SU-DHL-6 (cell line): ENCODE data around the gene ROS1.

Source experiments
- H2AFZ ChIP-seq: fragments of 200-600 bp; sonication (generic); 2 replicates; pipeline ENCODE4 v1.6.1; 2014; ENCODE audit warnings: low read depth, mild to moderate bottlenecking, moderate library complexity, mixed read lengths, antibody characterized with exemption, low read length; ENCODE audit not compliant: severe bottlenecking
- H3F3A ChIP-seq: fragments of 200-600 bp; shearing (Covaris generic); 2 replicates; pipeline ENCODE4 v1.6.0; 2016; ENCODE audit warnings: antibody characterized with exemption, mild to moderate bottlenecking; ENCODE audit not compliant: insufficient read depth
- H3K27ac ChIP-seq: fragments of 200-600 bp; sonication (generic); 2 replicates; pipeline ENCODE4 v1.5.1; 2016; ENCODE audit warnings: low read depth, mild to moderate bottlenecking, low read length, moderate library complexity, mixed read lengths
- H3K27me3 ChIP-seq: fragments of 200-600 bp; sonication (generic), shearing (Covaris generic); 2 replicates; pipeline ENCODE4 v1.6.0; 2014; ENCODE audit warnings: mild to moderate bottlenecking, low read length
- H3K36me3 ChIP-seq: fragments of 200-600 bp; sonication (generic); 2 replicates; pipeline ENCODE4 v1.6.1; 2014; ENCODE audit warnings: mild to moderate bottlenecking, low read length, mixed read lengths
- H3K4me2 ChIP-seq: fragments of 300-600, 200-600 bp; shearing (Covaris generic), sonication (generic); 2 replicates; pipeline ENCODE4 v1.6.0; 2014; ENCODE audit warnings: low read length, low read depth, mild to moderate bottlenecking; ENCODE audit not compliant: poor library complexity, severe bottlenecking
- H3K4me3 ChIP-seq: fragments of 200-600 bp; sonication (generic); 2 replicates; pipeline ENCODE4 v1.5.1; 2014; ENCODE audit warnings: antibody characterized with exemption, low read length, mild to moderate bottlenecking, mixed read lengths; ENCODE audit not compliant: insufficient read depth, poor library complexity, severe bottlenecking
- H3K79me2 ChIP-seq: fragments of 200-600 bp; sonication (generic); 2 replicates; pipeline ENCODE4 v1.6.1; 2014; ENCODE audit warnings: mild to moderate bottlenecking, low read length, moderate library complexity; ENCODE audit not compliant: insufficient read depth
- H3K9ac ChIP-seq: fragments of 200-600 bp; sonication (generic); 2 replicates; pipeline ENCODE4 v1.7.0; 2014; ENCODE audit warnings: mild to moderate bottlenecking, low read length
- H3K9me2 ChIP-seq: fragments of 200-600 bp; sonication (generic); replicated peaks from 2 replicates; pipeline ENCODE4 v1.6.1; 2014; ENCODE audit warnings: low read length; ENCODE audit not compliant: insufficient read depth
- H3K9me3 ChIP-seq: fragments of 200-600 bp; sonication (generic); 2 replicates; pipeline ENCODE4 v1.6.1; 2014; ENCODE audit warnings: low read length, mixed read lengths; ENCODE audit not compliant: insufficient read depth
- H4K20me1 ChIP-seq: fragments of 200-600 bp; sonication (generic); 2 replicates; pipeline ENCODE4 v1.6.1; 2014; ENCODE audit warnings: low read depth, mild to moderate bottlenecking, antibody characterized with exemption, low read length, moderate library complexity, mixed read lengths
- EZH2phosphoT487 ChIP-seq: fragments of 200-600 bp; sonication (generic), shearing (Covaris generic); conservative IDR thresholded peaks from 2 replicates; pipeline ENCODE4 v1.6.1; 2018; ENCODE audit warnings: mild to moderate bottlenecking, antibody characterized with exemption, low read length, moderate library complexity, mixed read lengths
- TF ChIP-seq, protein P1 (sequence below): fragments of 200-600 bp; sonication (generic); IDR thresholded peaks from one replicate; pipeline ENCODE4 v1.5.1; 2017; ENCODE audit warnings: antibody characterized with exemption, mild to moderate bottlenecking, low read length, moderate library complexity; ENCODE audit not compliant: insufficient read depth, poor library complexity, severe bottlenecking

Gene ROS1

DNA sequence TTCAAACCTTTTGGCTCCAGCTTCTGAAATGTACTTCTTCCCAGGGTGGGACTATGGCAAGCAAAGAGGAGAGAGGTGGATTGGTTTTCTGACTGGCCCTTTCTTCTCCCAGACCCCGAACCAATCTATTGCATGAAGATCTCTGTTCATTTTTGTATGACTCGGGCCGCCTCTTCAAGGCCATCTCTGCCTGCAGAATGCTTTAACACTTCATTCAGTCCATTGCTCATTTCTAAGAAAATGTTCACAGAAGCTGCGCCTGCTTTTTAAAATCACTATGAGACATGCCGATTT, 158.7 kb downstream of the ROS1 start:
- no peaks in the 10 kb centered on the region for H3F3A ChIP-seq
- H3K36me3 ChIP-seq, result no peaks in the 10 kb centered on the region
- no peaks in the 10 kb centered on the region for H4K20me1 ChIP-seq
- H3K4me3 ChIP-seq, result no peak overlapping the region
- H3K9me3 ChIP-seq, result no peaks in the 10 kb centered on the region
- no peak overlapping the region for H3K9ac ChIP-seq
- H3K27me3 ChIP-seq, result no peaks in the 10 kb centered on the region
- no peaks in the 10 kb centered on the region for H3K9me2 ChIP-seq
- no peaks in the 10 kb centered on the region for H3K79me2 ChIP-seq
- H2AFZ ChIP-seq, result no peak overlapping the region
- no peak overlapping the region for H3K27ac ChIP-seq
- TF ChIP-seq, protein P1, sequence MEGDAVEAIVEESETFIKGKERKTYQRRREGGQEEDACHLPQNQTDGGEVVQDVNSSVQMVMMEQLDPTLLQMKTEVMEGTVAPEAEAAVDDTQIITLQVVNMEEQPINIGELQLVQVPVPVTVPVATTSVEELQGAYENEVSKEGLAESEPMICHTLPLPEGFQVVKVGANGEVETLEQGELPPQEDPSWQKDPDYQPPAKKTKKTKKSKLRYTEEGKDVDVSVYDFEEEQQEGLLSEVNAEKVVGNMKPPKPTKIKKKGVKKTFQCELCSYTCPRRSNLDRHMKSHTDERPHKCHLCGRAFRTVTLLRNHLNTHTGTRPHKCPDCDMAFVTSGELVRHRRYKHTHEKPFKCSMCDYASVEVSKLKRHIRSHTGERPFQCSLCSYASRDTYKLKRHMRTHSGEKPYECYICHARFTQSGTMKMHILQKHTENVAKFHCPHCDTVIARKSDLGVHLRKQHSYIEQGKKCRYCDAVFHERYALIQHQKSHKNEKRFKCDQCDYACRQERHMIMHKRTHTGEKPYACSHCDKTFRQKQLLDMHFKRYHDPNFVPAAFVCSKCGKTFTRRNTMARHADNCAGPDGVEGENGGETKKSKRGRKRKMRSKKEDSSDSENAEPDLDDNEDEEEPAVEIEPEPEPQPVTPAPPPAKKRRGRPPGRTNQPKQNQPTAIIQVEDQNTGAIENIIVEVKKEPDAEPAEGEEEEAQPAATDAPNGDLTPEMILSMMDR, result no peak
- TF ChIP-seq EZH2phosphoT487, result no peak
- no peak overlapping the region for H3K4me2 ChIP-seq

DNA sequence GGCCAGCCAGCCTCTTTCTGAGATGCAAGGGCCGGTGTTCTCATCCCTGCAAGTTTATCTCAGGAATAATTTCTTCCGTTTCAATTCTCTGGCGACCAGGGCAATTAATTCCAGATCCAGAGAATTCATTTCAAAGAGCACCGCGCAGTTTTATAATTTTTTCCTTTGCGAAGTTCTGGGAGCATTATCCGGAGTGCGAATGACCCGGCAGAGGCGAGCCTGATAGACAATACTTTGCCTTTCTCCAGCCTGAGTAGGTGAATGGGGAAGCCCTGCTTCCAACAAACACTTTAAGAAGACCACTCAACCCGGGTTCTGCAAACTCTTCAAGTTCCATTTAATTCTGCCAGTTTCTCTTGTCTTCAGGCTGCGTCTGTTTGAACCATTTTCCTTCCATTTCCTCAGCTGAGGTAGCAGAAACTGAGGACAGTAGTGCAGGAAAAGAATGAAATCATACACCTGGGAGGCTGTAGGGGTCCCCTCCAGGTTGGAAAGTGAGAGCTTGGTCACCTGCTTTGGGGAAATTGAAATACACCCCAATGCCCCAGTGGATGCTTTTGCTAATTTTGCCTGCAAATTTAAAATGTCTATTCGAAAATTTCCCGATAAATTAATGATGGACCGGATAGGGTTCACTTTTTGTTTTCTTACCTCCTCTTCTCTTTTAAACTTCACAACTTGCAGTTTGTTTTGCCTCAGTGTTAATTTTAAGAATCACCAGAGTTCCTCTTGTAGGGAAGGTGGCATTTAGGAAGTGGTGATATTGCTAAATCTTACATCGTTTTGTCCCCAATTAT, 159.3 kb downstream of the ROS1 start:
- Histone ChIP-seq H3K9me2 (no peaks in the 10 kb centered on the region), H3K27ac (no peak overlapping the region), H2AFZ (no peak overlapping the region), H3K4me2 (no peak overlapping the region), H3K4me3 (no peak overlapping the region), H3K36me3 (no peaks in the 10 kb centered on the region), H4K20me1 (no peaks in the 10 kb centered on the region), H3K9ac (no peak overlapping the region), H3K27me3 (no peaks in the 10 kb centered on the region), H3K9me3 (no peaks in the 10 kb centered on the region), H3K79me2 (no peaks in the 10 kb centered on the region), H3F3A (no peaks in the 10 kb centered on the region)
- no peak for TF ChIP-seq EZH2phosphoT487
- TF ChIP-seq, protein P1, result no peak

DNA sequence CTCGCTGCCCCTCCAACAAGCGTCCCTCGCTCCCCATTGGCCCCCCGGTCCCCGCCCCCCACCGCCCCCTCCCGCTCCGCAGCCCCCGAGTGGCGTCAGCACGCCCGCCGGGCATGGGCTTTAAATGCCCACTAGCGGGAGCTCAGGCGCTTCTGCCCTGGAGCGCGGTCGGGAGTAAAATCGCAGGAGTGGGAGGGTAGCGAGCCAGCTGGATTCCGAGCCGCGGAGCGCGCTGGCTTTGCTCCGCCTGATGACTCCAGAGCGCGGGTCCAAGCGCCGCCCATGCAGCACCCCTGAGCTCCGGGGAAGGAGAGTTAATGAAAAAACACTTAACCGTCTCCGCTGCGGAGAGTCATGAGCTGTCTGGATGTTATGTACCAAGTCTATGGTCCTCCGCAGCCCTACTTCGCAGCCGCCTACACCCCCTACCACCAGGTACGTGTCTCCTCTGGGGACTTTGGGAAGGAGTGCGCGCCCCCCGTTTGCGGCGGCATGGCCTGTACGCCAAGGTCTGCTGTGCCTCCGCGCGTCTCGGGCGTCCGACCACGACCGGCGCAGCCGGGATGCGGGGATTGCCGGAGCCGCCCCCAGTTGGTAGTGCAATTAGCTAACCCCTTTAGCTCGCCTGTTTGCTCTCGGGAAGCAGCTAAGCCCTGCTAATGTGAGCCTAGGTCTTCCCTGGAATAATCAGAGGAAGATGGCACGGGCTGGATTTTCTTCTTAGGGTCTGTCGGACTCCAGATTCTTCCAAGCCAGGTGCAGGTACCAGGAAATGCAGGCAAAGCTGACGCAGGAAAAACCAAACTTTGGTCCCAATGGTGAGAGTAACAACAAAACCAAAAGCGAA, 160.1 kb downstream of the ROS1 start, which contains the start of gene VGLL2:
VGLL2 (plus strand) TSS at position 149 of the 847 bp plus-strand sequence; CDS start at position 355, 206 bp downstream.
- H3K4me2 ChIP-seq, result no peak within 1 kb of the TSS
- H3K9me2 ChIP-seq, result no peaks in the 10 kb centered on the region
- H3K36me3 ChIP-seq, result no peaks in the 10 kb centered on the region
- TF ChIP-seq, protein P1, result no peak
- TF ChIP-seq EZH2phosphoT487, result no peak
- no peak within 1 kb of the TSS for H3K9ac ChIP-seq
- no peak within 1 kb of the TSS for H3K4me3 ChIP-seq
- H3K27ac ChIP-seq, result no peak within 1 kb of the TSS
- no peaks in the 10 kb centered on the region for H3K9me3 ChIP-seq
- no peak within 1 kb of the TSS for H2AFZ ChIP-seq
- H4K20me1 ChIP-seq, result no peaks in the 10 kb centered on the region
- no peaks in the 10 kb centered on the region for H3K79me2 ChIP-seq
- no peaks in the 10 kb centered on the region for H3F3A ChIP-seq
- H3K27me3 ChIP-seq, result no peaks in the 10 kb centered on the region
